H9 (cell line): ENCODE data around the gene RIPK1. TPM values are rescaled to one million over a fixed set of nuclear protein-coding genes. Genes with fewer than 3 reads are reported as not detected.
A peak's percentile ranks its signal among the peaks of the same experiment; 100 is the strongest.

Experiments used
- DNase-seq: peaks from one replicate; pipeline ENCODE4 v3.0.0-alpha.2; 2017
- H2AFZ ChIP-seq: one replicate; pipeline ENCODE4 v1.6.1; 2013; ENCODE audit warnings: mild to moderate bottlenecking, low read length, control low read depth, moderate library complexity
- H2AK5ac ChIP-seq: 2 replicates; pipeline ENCODE4 v1.6.1; 2013; ENCODE audit warnings: low read length, control low read depth, mixed read lengths; ENCODE audit not compliant: insufficient read length
- H2BK120ac ChIP-seq: one replicate; pipeline ENCODE4 v1.6.1; 2013; ENCODE audit warnings: low read depth, mild to moderate bottlenecking, low read length, control low read depth, inconsistent platforms; ENCODE audit not compliant: poor library complexity, severe bottlenecking
- H2BK12ac ChIP-seq: 2 replicates; pipeline ENCODE4 v1.6.1; 2013; ENCODE audit warnings: low read length, control low read depth, mixed read lengths, low read depth; ENCODE audit not compliant: insufficient read length
- H2BK15ac ChIP-seq: 2 replicates; pipeline ENCODE4 v1.6.1; 2013; ENCODE audit warnings: low read depth, low read length, control low read depth
- H2BK20ac ChIP-seq: one replicate; pipeline ENCODE4 v1.6.1; 2013; ENCODE audit warnings: low read depth, mild to moderate bottlenecking, low read length, control low read depth, inconsistent platforms; ENCODE audit not compliant: poor library complexity, severe bottlenecking
- H2BK5ac ChIP-seq: 2 replicates; pipeline ENCODE4 v1.6.1; 2013; ENCODE audit warnings: low read length, control low read depth, mixed read lengths; ENCODE audit not compliant: insufficient read length
- H3K14ac ChIP-seq: 2 replicates; pipeline ENCODE4 v1.6.1; 2013; ENCODE audit warnings: low read length, control low read depth; ENCODE audit not compliant: insufficient read depth
- H3K18ac ChIP-seq: 2 replicates; pipeline ENCODE4 v1.6.1; 2013; ENCODE audit warnings: low read depth, mild to moderate bottlenecking, mixed read lengths, low read length, control low read depth; ENCODE audit not compliant: insufficient read length
- H3K23ac ChIP-seq: 2 replicates; pipeline ENCODE4 v1.6.1; 2013; ENCODE audit warnings: low read length, control low read depth, mixed read lengths, low read depth; ENCODE audit not compliant: insufficient read length
- H3K23me2 ChIP-seq: 2 replicates; pipeline ENCODE4 v1.6.1; 2013; ENCODE audit warnings: low read depth, mild to moderate bottlenecking, mixed read lengths, low read length, control low read depth; ENCODE audit not compliant: insufficient read length, poor library complexity, severe bottlenecking
- H3K27ac ChIP-seq: 2 replicates; pipeline ENCODE4 v1.5.1; 2013; ENCODE audit warnings: low read length, control low read depth, mixed read lengths, low read depth; ENCODE audit not compliant: insufficient read length
- H3K27me3 ChIP-seq: 2 replicates; pipeline ENCODE4 v1.6.1; 2013; ENCODE audit warnings: low read length, control low read depth, inconsistent platforms; ENCODE audit not compliant: insufficient read depth
- H3K4ac ChIP-seq: 2 replicates; pipeline ENCODE4 v1.6.1; 2013; ENCODE audit warnings: low read depth, mild to moderate bottlenecking, control low read depth, inconsistent platforms, low read length, moderate library complexity
- H3K4me1 ChIP-seq: 2 replicates; pipeline ENCODE4 v1.6.1; 2013; ENCODE audit warnings: low read length, control low read depth, inconsistent platforms; ENCODE audit not compliant: insufficient read depth
- H3K4me2 ChIP-seq: 2 replicates; pipeline ENCODE4 v1.6.1; 2013; ENCODE audit warnings: low read length, control low read depth, mixed read lengths; ENCODE audit not compliant: insufficient read length, insufficient read depth
- H3K56ac ChIP-seq: 2 replicates; pipeline ENCODE4 v1.6.1; 2013; ENCODE audit warnings: low read depth, mild to moderate bottlenecking, mixed read lengths, low read length, control low read depth; ENCODE audit not compliant: insufficient read length
- H3K79me1 ChIP-seq: 2 replicates; pipeline ENCODE4 v1.6.1; 2013; ENCODE audit warnings: low read depth, mild to moderate bottlenecking, moderate library complexity, low read length, control low read depth, inconsistent platforms; ENCODE audit not compliant: insufficient read depth, poor library complexity, severe bottlenecking
- H3K79me2 ChIP-seq: 2 replicates; pipeline ENCODE4 v1.6.1; 2013; ENCODE audit warnings: low read length, control low read depth, inconsistent platforms; ENCODE audit not compliant: insufficient read depth
- H3K9ac ChIP-seq: 2 replicates; pipeline ENCODE4 v1.6.1; 2013; ENCODE audit warnings: low read length, control low read depth, mixed read lengths; ENCODE audit not compliant: insufficient read length; ENCODE audit errors: extremely low read depth
- H3K9me3 ChIP-seq: one replicate; pipeline ENCODE4 v1.6.1; 2013; ENCODE audit warnings: low read depth, low read length, inconsistent platforms; ENCODE audit not compliant: control insufficient read depth
- H3T11ph ChIP-seq: one replicate; pipeline ENCODE4 v1.6.1; 2013; ENCODE audit warnings: mild to moderate bottlenecking, low read length, control low read depth, inconsistent platforms
- H4K20me1 ChIP-seq: one replicate; pipeline ENCODE4 v1.6.1; 2013; ENCODE audit not compliant: control insufficient read depth, insufficient read length, insufficient read depth
- H4K5ac ChIP-seq: 2 replicates; pipeline ENCODE4 v1.6.1; 2013; ENCODE audit warnings: low read depth, mild to moderate bottlenecking, mixed read lengths, low read length, control low read depth; ENCODE audit not compliant: insufficient read length
- H4K8ac ChIP-seq: replicated peaks from 2 replicates; pipeline ENCODE4 v1.6.1; 2013; ENCODE audit warnings: low read length, control low read depth, mixed read lengths, low read depth; ENCODE audit not compliant: insufficient read length
- H4K91ac ChIP-seq: 2 replicates; pipeline ENCODE4 v1.6.1; 2013; ENCODE audit warnings: low read depth, mild to moderate bottlenecking, moderate library complexity, mixed read lengths, low read length, control low read depth; ENCODE audit not compliant: insufficient read length
- H3K27ac Mint-ChIP-seq, 3 experiments: 2 replicates in 2 of 3; 3 replicates in 1 of 3; pipeline ENCODE4 v1.8.0; 2020 to 2021; ENCODE audit warnings: mixed read lengths in 3 of 3, mild to moderate bottlenecking in 1 of 3, moderate library complexity in 1 of 3
- H3K27me3 Mint-ChIP-seq: 2 replicates; pipeline ENCODE4 v1.8.0; 2021; ENCODE audit warnings: low read depth, mild to moderate bottlenecking, moderate library complexity, mixed read lengths
- H3K36me3 Mint-ChIP-seq, 3 experiments: 2 replicates in 2 of 3; 3 replicates in 1 of 3; pipeline ENCODE4 v1.8.0; 2020 to 2021; ENCODE audit warnings: low read depth in 3 of 3, mixed read lengths in 3 of 3; ENCODE audit not compliant: insufficient read depth in 1 of 3
- H3K4me1 Mint-ChIP-seq, 2 experiments: 2 replicates each; pipeline ENCODE4 v1.8.0; 2020; ENCODE audit warnings: mixed read lengths in 2 of 2
- H3K4me3 Mint-ChIP-seq, 2 experiments: 2 replicates in 1 of 2; 3 replicates in 1 of 2; pipeline ENCODE4 v1.8.0; 2020 to 2021; ENCODE audit warnings: mild to moderate bottlenecking in 2 of 2, mixed read lengths in 2 of 2, moderate library complexity in 1 of 2
- H3K9me3 Mint-ChIP-seq, 2 experiments: 2 replicates in 1 of 2; 3 replicates in 1 of 2; pipeline ENCODE4 v1.8.0; 2020; ENCODE audit warnings: mild to moderate bottlenecking in 2 of 2, mixed read lengths in 2 of 2, moderate library complexity in 1 of 2
- WGBS: extraction: QIAGEN DNeasy Blood & Tissue Kit; methylation state at CpG from one replicate; pipeline ENCODE4 v1.1.7; 2013; ENCODE audit warnings: missing lambda C conversion rate, low lambda C conversion rate, mixed read lengths; ENCODE audit not compliant: insufficient read length; ENCODE audit errors: extremely low coverage; 5-methylcytosine and 5-hydroxymethylcytosine counted together
- total RNA-seq: library from RNA; stranded (reverse); gene quantifications from 2 replicates; pipeline ENCODE4 v1.2.1, GENCODE V29; 2021
- TF ChIP-seq, protein P1 (sequence below): fragments of 200-600 bp; sonication (generic); conservative IDR thresholded peaks from 3 replicates; pipeline ENCODE4 v1.8.0; 2021; ENCODE audit warnings: antibody characterized with exemption, mild to moderate bottlenecking

The RIPK1 gene
- total RNA-seq, 1 experiment from 2014 or later: 24.6 TPM

DNA sequence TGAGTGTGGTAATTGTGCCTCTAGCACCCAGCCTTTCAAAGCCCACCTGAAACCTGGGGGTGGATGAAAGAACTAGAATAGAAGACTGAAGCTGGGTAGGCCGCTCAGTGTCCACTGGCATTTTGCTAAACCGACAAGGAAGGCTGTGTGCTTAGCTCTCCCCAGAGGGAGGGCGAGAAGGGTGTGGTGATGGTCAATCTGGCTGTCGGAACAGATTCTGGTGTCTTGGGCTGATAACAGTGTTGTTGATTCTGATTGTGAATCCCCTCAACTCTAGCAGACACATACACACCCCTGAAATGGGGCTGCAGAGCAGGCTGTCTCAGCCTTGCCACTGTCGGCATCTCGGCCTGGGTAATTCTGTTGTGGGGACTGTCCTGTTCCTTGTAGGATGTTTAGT is 46.1 kb downstream of the RIPK1 start:
- WGBS: no CpG with 5 or more reads among the region's 6 CpGs

More for the DNA sequence above, 46.1 kb downstream of the RIPK1 start:
- Mint-ChIP-seq H3K36me3 (peaks cover 6 to 46% (median 11%) of the 10 kb centered on the region in 3 experiments; a peak in 6 of 7 replicates), H3K9me3 (no peaks in the 10 kb centered on the region; a peak in 1 of 5 replicates), H3K27me3 (no peaks in the 10 kb centered on the region), H3K4me3 (no peak overlapping the region), H3K27ac (0 out of 7 replicates have a peak overlapping the region, but pooled peaks of 1 of the 3 experiments have one; percentile 28), H3K4me1 (peaks cover 11 to 16% of the 10 kb centered on the region in 2 experiments)
- Histone ChIP-seq H2BK12ac (no peak overlapping the region), H3K4me1 (no peaks in the 10 kb centered on the region; the same call in 1 of the 2 replicates), H3K79me1 (no peaks in the 10 kb centered on the region), H3K27me3 (no peaks in the 10 kb centered on the region), H2BK20ac (no peak overlapping the region), H2BK5ac (no peak overlapping the region), H3K4me2 (no peak overlapping the region), H3K79me2 (no peaks in the 10 kb centered on the region; the same call in 1 of the 2 replicates), H3K23me2 (no peaks in the 10 kb centered on the region), H3K18ac (no peak overlapping the region), H2AFZ (no peak overlapping the region), H2BK15ac (no peak overlapping the region), H4K5ac (no peak overlapping the region), H3K23ac (no peak overlapping the region), H4K20me1 (no peaks in the 10 kb centered on the region), H3K9ac (no peak overlapping the region), H3K56ac (no peak overlapping the region), H4K8ac (no peak overlapping the region), H3K4ac (no peak overlapping the region), H2AK5ac (no peak overlapping the region), H4K91ac (no peak overlapping the region), H3T11ph (no peak overlapping the region), H3K27ac (no peak overlapping the region), H3K14ac (no peak overlapping the region), H2BK120ac (no peak overlapping the region), H3K9me3 (no peaks in the 10 kb centered on the region)
- DNase-seq: no peak
- TF ChIP-seq, protein P1, sequence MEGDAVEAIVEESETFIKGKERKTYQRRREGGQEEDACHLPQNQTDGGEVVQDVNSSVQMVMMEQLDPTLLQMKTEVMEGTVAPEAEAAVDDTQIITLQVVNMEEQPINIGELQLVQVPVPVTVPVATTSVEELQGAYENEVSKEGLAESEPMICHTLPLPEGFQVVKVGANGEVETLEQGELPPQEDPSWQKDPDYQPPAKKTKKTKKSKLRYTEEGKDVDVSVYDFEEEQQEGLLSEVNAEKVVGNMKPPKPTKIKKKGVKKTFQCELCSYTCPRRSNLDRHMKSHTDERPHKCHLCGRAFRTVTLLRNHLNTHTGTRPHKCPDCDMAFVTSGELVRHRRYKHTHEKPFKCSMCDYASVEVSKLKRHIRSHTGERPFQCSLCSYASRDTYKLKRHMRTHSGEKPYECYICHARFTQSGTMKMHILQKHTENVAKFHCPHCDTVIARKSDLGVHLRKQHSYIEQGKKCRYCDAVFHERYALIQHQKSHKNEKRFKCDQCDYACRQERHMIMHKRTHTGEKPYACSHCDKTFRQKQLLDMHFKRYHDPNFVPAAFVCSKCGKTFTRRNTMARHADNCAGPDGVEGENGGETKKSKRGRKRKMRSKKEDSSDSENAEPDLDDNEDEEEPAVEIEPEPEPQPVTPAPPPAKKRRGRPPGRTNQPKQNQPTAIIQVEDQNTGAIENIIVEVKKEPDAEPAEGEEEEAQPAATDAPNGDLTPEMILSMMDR: no peak
